Hepatocyte (in vitro differentiated cells): ENCODE data around the gene NPTN.

Experiments
- CTCF ChIP-seq: fragments of 200-600 bp; sonication (generic); IDR thresholded peaks from 2 replicates; pipeline ENCODE4 v1.5.1; 2016; ENCODE audit warnings: antibody characterized with exemption, mild to moderate bottlenecking; ENCODE audit not compliant: poor library complexity
- EZH2 ChIP-seq: fragments of 200-600 bp; sonication (generic); IDR thresholded peaks from 2 replicates; pipeline ENCODE4 v1.6.1; 2016; ENCODE audit warnings: antibody characterized with exemption, mild to moderate bottlenecking, borderline replicate concordance
- EZH2phosphoT487 ChIP-seq: fragments of 200-600 bp; sonication (generic); IDR thresholded peaks from one replicate; pipeline ENCODE4 v1.6.1; 2018; ENCODE audit warnings: antibody characterized with exemption, mild to moderate bottlenecking, low read depth, moderate library complexity; ENCODE audit not compliant: unreplicated experiment, severe bottlenecking

DNA sequence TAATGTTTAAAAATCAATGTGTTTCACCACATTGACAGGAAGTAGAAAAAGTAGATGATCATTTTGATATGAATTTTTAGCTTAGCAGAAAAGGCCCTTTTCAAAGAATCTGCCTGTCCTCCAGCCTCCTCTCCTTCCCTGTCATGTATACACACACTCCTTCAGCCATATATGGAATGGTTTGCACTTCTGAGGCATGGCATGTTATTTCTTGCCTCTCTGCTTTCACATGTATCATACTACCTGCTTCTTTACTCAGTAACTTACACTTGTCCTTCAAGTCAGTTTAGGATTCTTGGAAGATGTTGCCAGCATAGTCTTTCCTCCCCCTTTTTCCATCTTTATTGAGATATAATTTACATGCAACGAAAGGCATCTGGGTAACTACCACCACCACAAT lies 111.2 kb downstream of the NPTN start:
- TF ChIP-seq CTCF (no peak), EZH2phosphoT487 (no peak), EZH2 (no peak)
